K562 (cell line): Measurements from ENCODE around the gene R3HDM2. TPM values are rescaled to one million over a fixed set of nuclear protein-coding genes. Genes with fewer than 3 reads are reported as not detected.

Source experiments
- CTCFL ChIP-seq: IDR thresholded peaks from 2 replicates; pipeline ENCODE4 v1.6.1; 2011; ENCODE audit warnings: borderline replicate concordance, low read depth, mild to moderate bottlenecking, moderate library complexity, low read length; ENCODE audit not compliant: insufficient read depth, poor library complexity, severe bottlenecking
- E2F4 ChIP-seq: sonication (generic); formaldehyde crosslinking; IDR thresholded peaks from 2 replicates; pipeline ENCODE4 v1.8.0; 2022; ENCODE audit warnings: mild to moderate bottlenecking, low read depth, missing genetic modification reagents
- FOXK2 ChIP-seq, 2 experiments: fragments of 450-650 bp; IDR thresholded peaks in 1 of 2; conservative IDR thresholded peaks in 1 of 2; 2 replicates each; pipeline ENCODE4 v1.6.1; 2016; ENCODE audit warnings: low read depth in 2 of 2, mild to moderate bottlenecking in 1 of 2
- HDAC1 ChIP-seq, 2 experiments: fragments of 450-650 bp; IDR thresholded peaks; 2 replicates each; pipeline ENCODE4 v1.6.1; 2016 to 2017; ENCODE audit warnings: inconsistent platforms in 1 of 2, mild to moderate bottlenecking in 1 of 2, moderate library complexity in 1 of 2
- HMGN3 ChIP-seq: IDR thresholded peaks from 2 replicates; pipeline ENCODE4 v1.6.1; 2011; ENCODE audit warnings: borderline replicate concordance, low read depth, mild to moderate bottlenecking, mixed read lengths, low read length; ENCODE audit not compliant: insufficient read length; ENCODE audit errors: extremely low read depth
- HOXB6 ChIP-seq: fragments of 250-450 bp; sonication (Bioruptor Pico); IDR thresholded peaks from 2 replicates; pipeline ENCODE4 v1.5.1; 2022; ENCODE audit warnings: mild to moderate bottlenecking, borderline replicate concordance
- KLF13 ChIP-seq: fragments of 450-650 bp; IDR thresholded peaks from 2 replicates; pipeline ENCODE4 v1.6.1; 2016; ENCODE audit warnings: missing genetic modification characterization, low read depth, mild to moderate bottlenecking, missing compliant biosample characterization, moderate library complexity, borderline replicate concordance
- MAFG ChIP-seq: fragments of 450-650 bp; conservative IDR thresholded peaks from 2 replicates; pipeline ENCODE4 v1.6.1; 2016; ENCODE audit warnings: missing genetic modification characterization, missing compliant biosample characterization
- MBD2 ChIP-seq: sonication (generic); IDR thresholded peaks from 2 replicates; pipeline ENCODE4 v1.6.1; 2016; ENCODE audit warnings: low read depth, borderline replicate concordance
- MIER1 ChIP-seq: fragments of 450-650 bp; IDR thresholded peaks from 2 replicates; pipeline ENCODE4 v1.6.1; 2016; ENCODE audit warnings: antibody characterized with exemption, mild to moderate bottlenecking, low read depth
- MTA2 ChIP-seq: fragments of 450-650 bp; IDR thresholded peaks from 2 replicates; pipeline ENCODE4 v1.6.1; 2016; ENCODE audit warnings: low read depth
- MYNN ChIP-seq, 2 experiments: sonication (generic); formaldehyde crosslinking in 1 of 2; IDR thresholded peaks; 2 replicates each; pipeline versions ENCODE4 v1.5.0 to v1.6.1; 2016 to 2020; ENCODE audit warnings: antibody characterized with exemption in 1 of 2, missing genetic modification reagents in 1 of 2
- NRF1 ChIP-seq, 2 experiments: fragments of 450-650 bp; IDR thresholded peaks in 1 of 2; conservative IDR thresholded peaks in 1 of 2; 2 replicates each; pipeline ENCODE4 v1.6.1; 2014; ENCODE audit warnings: mild to moderate bottlenecking in 2 of 2
- PHF21A ChIP-seq: fragments of 450-650 bp; IDR thresholded peaks from 2 replicates; pipeline ENCODE4 v1.6.1; 2017; ENCODE audit warnings: low read depth, borderline replicate concordance
- PURB ChIP-seq: sonication (generic); formaldehyde crosslinking; IDR thresholded peaks from 2 replicates; pipeline ENCODE4 v1.9.0; 2021; ENCODE audit warnings: low read depth, mild to moderate bottlenecking, missing genetic modification reagents
- TAF7 ChIP-seq: fragments of 450-650 bp; IDR thresholded peaks from 2 replicates; pipeline ENCODE4 v1.6.1; 2016; ENCODE audit warnings: missing genetic modification characterization, missing compliant biosample characterization
- TAF9B ChIP-seq: fragments of 450-650 bp; IDR thresholded peaks from 2 replicates; pipeline ENCODE4 v1.6.1; 2018; ENCODE audit warnings: mild to moderate bottlenecking; ENCODE audit not compliant: partially characterized antibody
- TBL1XR1 ChIP-seq, 2 experiments: IDR thresholded peaks; 2 replicates each; pipeline ENCODE4 v1.6.1; 2012; ENCODE audit warnings: improper control_type of control experiment in 2 of 2, low read length in 2 of 2, mild to moderate bottlenecking in 1 of 2
- ZBTB26 ChIP-seq: fragments of 450-650 bp; formaldehyde crosslinking; IDR thresholded peaks from 2 replicates; pipeline ENCODE4 v1.4.0; 2022; ENCODE audit warnings: missing genetic modification characterization
- ZBTB5 ChIP-seq: fragments of 450-650 bp; IDR thresholded peaks from 2 replicates; pipeline ENCODE4 v1.6.1; 2017; ENCODE audit warnings: antibody characterized with exemption
- ZNF77 ChIP-seq: fragments of 250-450 bp; sonication (Bioruptor Pico); IDR thresholded peaks from 2 replicates; pipeline ENCODE4 v1.5.0; 2020
- ZNF785 ChIP-seq: fragments of 250-450 bp; sonication (Bioruptor Pico); IDR thresholded peaks from 2 replicates; pipeline ENCODE4 v1.4.0; 2020; ENCODE audit warnings: mild to moderate bottlenecking
- polyA plus RNA-seq, 8 experiments: library from polyadenylated mRNA; depleted of rRNA in 4 of 8; stranded (reverse) in 5 of 8; unstranded in 3 of 8; fragments of >200 nt; fragmentation: Nextera tagmentation in 2 of 8; fragmentation: Illumina TruSeq in 1 of 8; extraction: Ambion mirVana in 2 of 8; extraction: Trizol in 1 of 8; gene quantifications; 2 replicates each; pipeline versions ENCODE4 v1.2.1 to v1.2.3, GENCODE V29; 2011 to 2014; ENCODE audit warnings: inconsistent platforms in 1 of 8, missing spikeins in 1 of 8
- total RNA-seq, 7 experiments: library from RNA; depleted of rRNA in 6 of 7; stranded (reverse); fragments of >200 nt in 6 of 7; fragmentation: Illumina TruSeq in 2 of 7; extraction: Trizol in 2 of 7; gene quantifications; 2 replicates each; pipeline versions ENCODE4 v1.2.1 to v1.2.3, GENCODE V29; 2011 to 2021; ENCODE audit warnings: low replicate concordance in 1 of 7

R3HDM2 gene
- total and polyA plus RNA-seq, 9 of the 15 experiments (the other 6 are each of a cell fraction or from before 2014, with no cell fraction given): 3.3 to 18.8 (median 9.0) TPM

GRCh38 chr12:57238854-57239554 is 191.8 kb downstream of the R3HDM2 start (continued):
- TF ChIP-seq ZBTB5: 0 out of 2 replicates have a peak, but pooled peaks have one; percentile 16
- TF ChIP-seq FOXK2 (conservative IDR thresholded peaks at IDR 0.05 in 1 of 2, IDR thresholded peaks at IDR 0.05 in 1 of 2; ENCODE audit: low read depth in 2 of 2): no peak
- no peak for TF ChIP-seq MYNN (IDR thresholded peaks at IDR 0.05)
- TF ChIP-seq MYNN (CRISPR knock-in tag; IDR thresholded peaks at IDR 0.05): no peak
- no peak for TF ChIP-seq HDAC1 (IDR thresholded peaks at IDR 0.05)
- 0 out of 4 replicates have a peak, but pooled peaks of 1 of the 2 experiments have one; percentile 62 for TF ChIP-seq TBL1XR1 (IDR thresholded peaks at IDR 0.05; ENCODE audit: low read length in 2 of 2)
- no peak for TF ChIP-seq TAF9B
- no peak for TF ChIP-seq HOXB6 (CRISPR knock-in tag)
- no peak for TF ChIP-seq ZNF785 (CRISPR knock-in tag)
- TF ChIP-seq ZBTB26: no peak
- TF ChIP-seq ZNF77 (CRISPR knock-in tag): no peak
- no peak for TF ChIP-seq TAF7 (tag)
- peak; percentile 72; the same call in 1 of the 2 replicates for TF ChIP-seq PHF21A
- peak; percentile 89 for TF ChIP-seq CTCFL
- TF ChIP-seq MIER1: no peak
- TF ChIP-seq KLF13: no peak
- TF ChIP-seq MTA2: no peak
- no peak for TF ChIP-seq MAFG (tag)
- TF ChIP-seq PURB: no peak
- TF ChIP-seq MBD2: no peak
- TF ChIP-seq NRF1 (conservative IDR thresholded peaks at IDR 0.05 in 1 of 2, IDR thresholded peaks at IDR 0.05 in 1 of 2): peak in 1 of 2 experiments; percentile 22; a peak in 1 of 4 replicates
- TF ChIP-seq E2F4 (CRISPR knock-in tag): no peak
- TF ChIP-seq HMGN3: peak; percentile 82
